K562 (cell line): ENCODE results near the gene ANXA3. TPM values are rescaled to one million over a fixed set of nuclear protein-coding genes. Genes with fewer than 3 reads are reported as not detected.

Source experiments
- C11orf30 ChIP-seq: fragments of 450-650 bp; IDR thresholded peaks from 2 replicates; pipeline ENCODE4 v1.6.1; 2016; ENCODE audit warnings: low read depth, mild to moderate bottlenecking
- FOXP1 ChIP-seq: sonication (generic); formaldehyde crosslinking; IDR thresholded peaks from 2 replicates; pipeline ENCODE4 v1.8.0; 2022; ENCODE audit warnings: mild to moderate bottlenecking, missing genetic modification reagents
- HNRNPLL ChIP-seq: fragments of 200-400 bp; formaldehyde crosslinking; IDR thresholded peaks from 2 replicates; pipeline ENCODE4 v1.6.1; 2017; ENCODE audit warnings: low read length, low read depth, mild to moderate bottlenecking; ENCODE audit not compliant: poor library complexity, severe bottlenecking
- JUNB ChIP-seq: fragments of 450-650 bp; formaldehyde crosslinking; conservative IDR thresholded peaks from 2 replicates; pipeline ENCODE4 v1.4.0; 2020; ENCODE audit warnings: mild to moderate bottlenecking
- L3MBTL2 ChIP-seq: fragments of 450-650 bp; IDR thresholded peaks from 2 replicates; pipeline ENCODE4 v1.6.1; 2016; ENCODE audit warnings: mild to moderate bottlenecking, moderate library complexity
- MYNN ChIP-seq, 2 experiments: sonication (generic); formaldehyde crosslinking in 1 of 2; IDR thresholded peaks; 2 replicates each; pipeline versions ENCODE4 v1.5.0 to v1.6.1; 2016 to 2020; ENCODE audit warnings: antibody characterized with exemption in 1 of 2, missing genetic modification reagents in 1 of 2
- PCBP2 ChIP-seq: fragments of 200-400 bp; formaldehyde crosslinking; IDR thresholded peaks from 2 replicates; pipeline ENCODE4 v1.6.1; 2018; ENCODE audit warnings: low read length, low read depth, mild to moderate bottlenecking, moderate library complexity; ENCODE audit not compliant: poor library complexity, severe bottlenecking
- RBM39 ChIP-seq: fragments of 200-400 bp; formaldehyde crosslinking; optimal IDR thresholded peaks from 2 replicates; pipeline ENCODE3; 2018; ENCODE audit warnings: low read depth, low read length
- RFX7 ChIP-seq: fragments of 250-450 bp; sonication (Bioruptor Pico); IDR thresholded peaks from 2 replicates; pipeline ENCODE4 v1.5.1; 2021; ENCODE audit warnings: mild to moderate bottlenecking
- RREB1 ChIP-seq: fragments of 250-450 bp; sonication (Bioruptor Pico); IDR thresholded peaks from 2 replicates; pipeline ENCODE4 v1.4.0; 2020
- SIN3A ChIP-seq, 2 experiments: fragments of 150-350 bp in 1 of 2; IDR thresholded peaks; 2 replicates each; pipeline ENCODE4 v1.6.1; 2011 to 2016; ENCODE audit warnings: borderline replicate concordance in 2 of 2, low read depth in 2 of 2, low read length in 2 of 2, mild to moderate bottlenecking in 2 of 2, moderate library complexity in 2 of 2; ENCODE audit not compliant: control insufficient read depth in 1 of 2
- SRSF3 ChIP-seq: fragments of 200-400 bp; formaldehyde crosslinking; IDR thresholded peaks from 2 replicates; pipeline ENCODE4 v1.6.1; 2016; ENCODE audit warnings: mild to moderate bottlenecking, low read length, moderate library complexity; ENCODE audit not compliant: insufficient read depth
- ZBTB33 ChIP-seq: sonication (generic); formaldehyde crosslinking; IDR thresholded peaks from 2 replicates; pipeline ENCODE4 v1.8.1; 2023; ENCODE audit warnings: mild to moderate bottlenecking, missing genetic modification reagents
- ZBTB43 ChIP-seq: sonication (generic); formaldehyde crosslinking; IDR thresholded peaks from 2 replicates; pipeline ENCODE4 v1.8.0; 2023; ENCODE audit warnings: mild to moderate bottlenecking, missing genetic modification reagents
- ZNF121 ChIP-seq: sonication (generic); formaldehyde crosslinking; conservative IDR thresholded peaks from 2 replicates; pipeline ENCODE4 v1.8.0; 2022; ENCODE audit warnings: missing genetic modification reagents
- ZNF165 ChIP-seq: fragments of 250-450 bp; sonication (Bioruptor Pico); IDR thresholded peaks from 2 replicates; pipeline ENCODE4 v1.4.0; 2020; ENCODE audit warnings: borderline replicate concordance
- ZNF239 ChIP-seq: fragments of 250-450 bp; sonication (Bioruptor Pico); IDR thresholded peaks from 2 replicates; pipeline ENCODE4 v1.4.0; 2020; ENCODE audit warnings: mild to moderate bottlenecking
- ZNF717 ChIP-seq: fragments of 250-450 bp; sonication (Bioruptor Pico); IDR thresholded peaks from 2 replicates; pipeline ENCODE4 v1.5.0; 2021
- ZNF766 ChIP-seq: fragments of 200-800 bp; sonication (Bioruptor generic); conservative IDR thresholded peaks from 2 replicates; pipeline ENCODE4 v1.6.1; 2016; ENCODE audit warnings: missing genetic modification characterization, missing compliant biosample characterization
- polyA plus RNA-seq, 8 experiments: library from polyadenylated mRNA; depleted of rRNA in 4 of 8; stranded (reverse) in 5 of 8; unstranded in 3 of 8; fragments of >200 nt; fragmentation: Nextera tagmentation in 2 of 8; fragmentation: Illumina TruSeq in 1 of 8; extraction: Ambion mirVana in 2 of 8; extraction: Trizol in 1 of 8; gene quantifications; 2 replicates each; pipeline versions ENCODE4 v1.2.1 to v1.2.3, GENCODE V29; 2011 to 2014; ENCODE audit warnings: inconsistent platforms in 1 of 8, missing spikeins in 1 of 8
- total RNA-seq, 7 experiments: library from RNA; depleted of rRNA in 6 of 7; stranded (reverse); fragments of >200 nt in 6 of 7; fragmentation: Illumina TruSeq in 2 of 7; extraction: Trizol in 2 of 7; gene quantifications; 2 replicates each; pipeline versions ENCODE4 v1.2.1 to v1.2.3, GENCODE V29; 2011 to 2021; ENCODE audit warnings: low replicate concordance in 1 of 7

Gene ANXA3
- total and polyA plus RNA-seq, 9 of the 15 experiments (the other 6 are each of a cell fraction or from before 2014, with no cell fraction given), result 6.3 to 15.5 (median 9.8) TPM

- TF ChIP-seq ZNF766 (CRISPR knock-in tag) (no peak), PCBP2 (no peak), SIN3A (IDR thresholded peaks at IDR 0.05; ENCODE audit: borderline replicate concordance in 2 of 2, control insufficient read depth in 1 of 2, low read depth in 2 of 2, low read length in 2 of 2) (no peak), L3MBTL2 (peak; percentile 51; the same call in 1 of the 2 replicates), ZBTB43 (no peak), ZNF121 (CRISPR knock-in tag) (no peak), JUNB (no peak), SRSF3 (no peak), RBM39 (no peak), ZNF717 (CRISPR knock-in tag) (no peak), ZNF165 (CRISPR knock-in tag) (0 out of 2 replicates have a peak, but pooled peaks have one; percentile 24), HNRNPLL (no peak), ZBTB33 (CRISPR knock-in tag) (no peak), ZNF239 (CRISPR knock-in tag) (no peak), RFX7 (CRISPR knock-in tag) (no peak), RREB1 (0 out of 2 replicates have a peak, but pooled peaks have one; percentile 16), FOXP1 (CRISPR knock-in tag) (no peak), MYNN (IDR thresholded peaks at IDR 0.05) (no peak), MYNN (CRISPR knock-in tag; IDR thresholded peaks at IDR 0.05) (no peak), C11orf30 (no peak)
These were observed 78.5 kb downstream of the ANXA3 start (continued) for GRCh38 chr4:78629991-78630541.
